GM18520 (cell line): ENCODE results near the gene SSBP3.
"Not testable (repeated sequence)": the region's sequence is repeated elsewhere in the genome, so short reads cannot be mapped to it uniquely, and the experiment has no call there.

Experiments
- ATAC-seq: cut with Tn5 transposase; IDR thresholded peaks from one replicate; pipeline ENCODE4 v1.9.1; 2021; ENCODE audit not compliant: unreplicated experiment

Gene SSBP3

DNA sequence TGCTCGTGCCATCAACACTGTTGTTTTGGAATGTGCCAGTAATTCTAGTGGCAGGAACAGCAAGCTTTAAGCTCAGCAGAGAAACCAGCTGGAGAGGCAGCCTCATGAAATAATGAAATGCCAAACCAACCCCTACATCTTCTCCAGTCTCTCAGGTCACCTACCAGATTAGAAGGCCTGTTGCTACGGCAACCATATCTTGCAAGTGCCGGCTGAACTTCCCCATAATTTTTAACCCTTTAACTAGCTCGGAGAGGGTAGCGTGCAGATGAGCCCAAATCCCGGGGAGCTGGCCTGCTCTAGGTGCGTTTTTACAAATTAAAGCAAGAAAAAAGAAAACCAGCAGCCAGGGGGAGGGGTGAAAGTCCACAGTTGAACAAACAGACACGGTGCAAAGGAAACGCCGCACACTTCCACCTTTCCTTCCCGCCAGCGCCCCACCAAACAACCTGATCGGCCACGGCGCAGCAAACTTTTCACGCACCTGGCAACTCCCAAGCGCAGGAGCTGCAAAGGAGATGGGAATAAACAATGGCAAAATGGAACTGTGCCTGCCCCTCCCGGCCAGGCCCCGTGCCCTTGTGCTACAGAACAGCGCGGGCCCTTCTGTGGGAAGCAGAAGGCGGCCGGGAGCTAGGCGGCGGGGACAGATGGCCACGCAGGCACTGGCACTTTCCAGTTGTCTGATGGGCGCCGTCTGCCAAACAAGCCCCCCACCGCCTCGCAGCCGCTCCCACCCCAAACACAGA is 50.1 kb downstream of the SSBP3 start:
- no peak for ATAC-seq

- no peak for ATAC-seq
Measured at GRCh38 chr1:54354899-54355298, 51.3 kb downstream of the SSBP3 start.

- no peak for ATAC-seq
Measured at GRCh38 chr1:54353959-54354358, 52.2 kb downstream of the SSBP3 start.

- no peak for ATAC-seq
Measured at GRCh38 chr1:54352755-54353154, 53.4 kb downstream of the SSBP3 start.

DNA sequence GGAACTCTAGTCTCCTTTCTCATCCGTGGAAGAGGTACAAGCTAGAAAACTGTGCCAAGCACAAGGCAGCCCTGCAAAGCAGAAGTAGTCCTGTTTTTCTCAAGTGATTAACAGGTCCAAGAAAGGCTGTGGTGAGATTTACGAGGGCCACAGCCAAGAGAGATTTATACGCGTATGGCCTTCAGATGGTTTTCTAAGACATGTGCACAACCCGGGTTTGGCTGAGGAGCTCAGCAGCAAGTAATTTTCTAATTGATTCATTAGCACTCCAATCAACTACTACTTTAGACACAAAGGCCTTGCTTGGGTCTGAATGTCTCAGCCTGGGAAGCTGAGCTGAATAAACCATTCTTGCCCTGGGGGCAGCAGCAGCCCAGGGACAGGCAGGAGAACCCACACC is 55.8 kb downstream of the SSBP3 start:
- ATAC-seq = no peak

DNA sequence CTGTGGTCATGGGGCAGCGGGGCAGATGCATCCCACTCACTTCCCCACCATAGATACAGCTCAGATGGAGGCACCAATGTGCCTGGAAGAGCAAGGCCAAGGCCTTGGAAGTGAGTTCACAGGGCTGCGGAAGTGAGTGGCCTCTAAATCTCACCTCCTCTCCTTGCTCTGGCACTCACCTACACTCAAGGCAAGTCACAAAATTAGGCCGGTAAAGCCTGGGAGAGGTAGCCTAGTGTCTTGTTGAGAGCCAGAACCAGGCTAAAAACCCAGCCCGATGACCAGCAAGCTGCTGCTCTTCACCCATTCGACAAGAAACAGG is 57.5 kb downstream of the SSBP3 start:
- ATAC-seq = no peak

DNA sequence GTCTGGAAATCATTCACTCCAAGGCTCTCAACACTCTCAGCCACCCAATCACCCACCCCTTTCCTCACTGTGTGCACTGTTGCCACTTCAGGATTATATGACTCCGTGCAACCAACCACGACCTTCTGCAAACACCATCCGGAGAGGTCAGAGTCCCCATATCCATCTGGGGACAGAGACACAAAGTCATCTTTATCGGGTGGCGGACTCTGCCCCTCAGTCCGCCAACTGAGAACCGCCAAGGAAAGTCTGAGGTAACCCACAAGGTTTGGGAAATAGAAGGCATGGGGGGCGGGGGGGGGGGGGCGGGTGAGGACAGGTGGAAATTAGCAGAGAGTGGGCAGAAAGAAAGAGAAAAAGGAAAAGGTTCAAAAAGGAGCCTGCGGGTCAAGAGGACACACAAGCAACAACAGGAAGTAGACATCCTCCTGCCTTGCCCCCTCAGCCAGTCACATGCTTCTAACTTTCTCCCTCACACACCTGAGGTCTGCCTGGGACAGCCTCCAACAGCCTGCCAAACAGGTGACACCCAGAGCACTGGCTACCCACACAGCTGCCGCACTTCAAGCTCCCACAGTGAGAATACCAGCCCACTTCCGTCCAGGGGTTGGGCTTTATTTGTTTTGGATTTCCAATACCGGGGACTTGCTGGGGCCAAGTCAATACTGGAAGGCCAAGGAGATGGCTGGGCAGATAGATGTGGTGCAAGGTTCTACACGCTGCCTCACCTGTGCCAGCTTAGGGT is 58.1 kb downstream of the SSBP3 start:
- no peak for ATAC-seq

GRCh38 chr1:54347261-54347954 is 58.8 kb downstream of the SSBP3 start:
- ATAC-seq = no peak

- ATAC-seq = not testable (repeated sequence)
Measured at GRCh38 chr1:54345548-54345947, 60.6 kb downstream of the SSBP3 start.

DNA sequence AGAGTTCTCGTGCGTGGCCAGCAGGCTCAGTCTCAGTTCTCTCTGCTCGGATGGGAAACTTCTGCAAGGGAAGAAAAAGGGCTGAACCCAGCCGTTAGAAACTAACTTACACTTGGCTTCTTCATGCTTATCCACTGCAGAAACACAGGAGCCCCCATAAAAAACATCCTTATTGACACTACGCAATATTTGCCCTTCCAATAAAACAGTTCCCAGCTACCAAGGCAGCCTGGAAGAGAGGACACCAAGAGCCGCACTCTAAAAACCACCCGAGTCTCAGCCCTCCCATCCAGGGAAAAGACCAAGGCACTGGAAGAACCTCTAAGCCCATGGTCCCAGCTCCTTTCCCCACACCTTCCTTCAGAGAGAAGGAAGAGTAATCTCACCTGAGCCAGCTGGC is 61.1 kb downstream of the SSBP3 start:
- no peak for ATAC-seq

- ATAC-seq = no peak
Measured at GRCh38 chr1:54342742-54343687, 63.2 kb downstream of the SSBP3 start.

DNA sequence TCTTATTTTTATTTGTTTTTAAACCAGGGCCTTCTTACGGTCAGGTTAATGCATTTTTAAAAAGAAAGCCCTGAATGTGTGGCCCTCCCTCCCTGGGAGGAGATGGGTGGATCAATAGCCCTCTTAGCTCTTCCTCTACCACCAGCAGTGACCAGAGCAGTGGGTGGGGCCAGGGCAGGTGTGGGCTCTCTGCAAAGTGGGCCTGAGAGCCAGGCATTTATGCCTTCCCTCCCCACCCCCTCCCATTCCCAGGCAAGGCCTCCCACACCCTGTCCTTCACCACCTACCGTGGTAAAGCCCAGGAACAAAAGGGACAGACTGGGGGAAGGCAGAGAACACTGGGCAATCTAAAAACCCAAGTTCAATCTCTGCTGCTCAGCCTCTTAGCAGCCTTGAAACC is 63.9 kb downstream of the SSBP3 start:
- ATAC-seq = no peak

- ATAC-seq = no peak
Measured at GRCh38 chr1:54341763-54342162, 64.4 kb downstream of the SSBP3 start.

DNA sequence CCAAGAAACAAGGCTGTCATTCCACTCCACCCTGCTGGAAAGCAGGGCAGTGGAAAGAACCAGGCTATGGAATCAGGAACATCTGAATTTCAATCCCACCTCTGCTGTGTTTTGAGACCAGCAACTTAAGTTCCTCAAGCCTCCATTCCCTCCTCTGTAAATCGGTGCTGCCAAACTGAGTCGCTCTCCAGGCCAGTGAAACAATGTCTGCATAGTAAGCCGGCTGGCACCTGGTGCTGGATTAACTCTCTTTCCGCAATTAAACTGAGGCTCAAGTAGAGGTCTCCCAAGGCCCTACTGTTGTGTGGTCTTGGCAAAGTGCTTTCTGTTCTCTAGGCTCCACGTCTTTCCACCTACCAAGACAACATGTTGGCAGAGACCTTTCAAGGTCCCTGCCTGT is 65.3 kb downstream of the SSBP3 start:
- ATAC-seq = no peak

DNA sequence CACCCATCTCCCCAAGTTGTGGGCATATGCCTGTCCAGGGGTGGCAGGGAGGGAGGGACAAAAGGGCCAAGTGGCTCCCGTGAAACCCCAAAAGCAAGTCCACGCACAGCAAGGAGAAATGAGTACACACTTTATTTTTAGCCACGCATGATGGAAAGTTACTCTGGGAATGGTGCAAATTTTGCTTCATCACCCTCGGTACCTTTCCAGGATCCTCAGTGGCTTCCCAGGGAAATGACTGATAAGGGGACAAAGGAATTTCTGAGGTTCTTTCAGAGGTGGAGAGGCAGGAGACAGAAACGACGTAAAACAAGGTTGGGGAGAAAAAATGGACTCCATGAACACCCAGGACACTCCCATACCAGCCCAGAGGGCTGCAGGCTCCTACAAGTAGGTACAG is 65.8 kb downstream of the SSBP3 start:
- ATAC-seq = no peak

- ATAC-seq = no peak
Measured at GRCh38 chr1:54339126-54339525, 67.1 kb downstream of the SSBP3 start.

DNA sequence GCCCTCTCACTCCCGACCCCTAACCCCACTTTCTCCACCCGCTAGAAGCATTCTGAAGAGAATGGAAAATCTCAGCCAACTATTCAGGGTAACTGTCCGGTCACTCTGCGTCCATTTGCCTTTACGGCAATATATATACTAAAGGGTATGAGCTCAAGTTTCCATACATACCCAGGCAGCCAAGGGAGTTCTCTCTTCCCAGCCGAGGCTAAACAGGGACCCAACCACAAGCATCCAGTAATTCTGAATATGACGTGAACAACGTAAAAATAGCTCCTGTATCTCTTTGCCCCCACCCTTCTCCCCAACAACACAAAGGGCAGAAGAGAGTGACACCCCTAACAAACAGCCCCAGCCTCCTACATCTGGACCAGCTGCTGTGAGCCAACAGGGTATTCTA is 67.7 kb downstream of the SSBP3 start:
- no peak for ATAC-seq

DNA sequence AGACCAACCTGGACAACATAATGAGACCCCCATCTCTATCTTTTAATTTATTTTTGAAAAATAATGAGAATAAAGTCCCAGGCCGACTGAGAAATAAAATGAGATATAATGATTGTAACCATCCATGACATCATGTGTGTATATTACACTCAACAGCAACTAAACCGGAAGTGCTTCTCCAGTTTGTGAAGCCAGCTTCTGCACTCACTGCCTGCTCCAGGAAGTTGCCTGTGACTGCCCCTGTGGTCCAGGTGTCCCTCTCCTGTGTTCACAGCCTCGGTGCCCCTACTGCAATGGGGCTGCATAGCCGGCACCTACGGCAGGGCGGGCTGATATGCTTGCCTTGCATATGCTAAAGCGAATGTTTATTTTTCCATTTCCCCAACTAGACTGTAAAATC is 68.3 kb downstream of the SSBP3 start:
- no peak for ATAC-seq

DNA sequence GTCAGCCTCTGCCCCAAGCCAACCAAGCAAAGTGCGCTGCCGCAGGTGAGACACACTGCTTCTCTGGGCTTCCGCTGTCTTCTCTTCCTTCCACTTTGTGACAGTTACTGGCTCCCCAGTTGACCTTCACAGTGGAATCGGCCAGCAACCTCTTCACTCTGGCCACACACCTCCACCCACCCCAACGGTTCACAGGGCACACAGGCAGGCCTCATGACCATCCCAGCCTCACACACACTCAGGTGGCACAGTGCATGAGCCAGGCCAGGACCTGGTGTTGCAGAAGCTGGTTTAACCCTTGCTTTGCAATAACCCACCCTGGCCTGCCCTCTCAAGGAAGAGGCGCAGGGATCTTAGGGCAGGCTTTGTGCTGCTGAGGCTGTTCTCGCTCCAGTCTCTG is 69.2 kb downstream of the SSBP3 start:
- no peak for ATAC-seq

GRCh38 chr1:54336116-54336515 is 70.1 kb downstream of the SSBP3 start:
- no peak for ATAC-seq

- no peak for ATAC-seq
Measured at GRCh38 chr1:54335755-54336108, 70.5 kb downstream of the SSBP3 start.
